Uterus (tissue), 2 donors: Measurements from ENCODE around the gene KIF2A.

Experiments used
- POLR2A ChIP-seq, 2 donors: fragments of 450-650 bp; IDR thresholded peaks; one replicate each; pipeline ENCODE4 v1.6.1; 2016; ENCODE audit warnings: antibody characterized with exemption in 2 of 2, mild to moderate bottlenecking in 1 of 2, moderate library complexity in 1 of 2
- TF ChIP-seq, protein P1 (sequence below), 4 experiments: fragments of 200-600 bp in 2 of 4; fragments of 450-650 bp in 2 of 4; sonication (generic) in 2 of 4; IDR thresholded peaks; one replicate each; pipeline ENCODE4 v1.5.1; 2016 to 2019; ENCODE audit warnings: antibody characterized with exemption in 4 of 4, mild to moderate bottlenecking in 2 of 4, moderate library complexity in 1 of 4

DNA sequence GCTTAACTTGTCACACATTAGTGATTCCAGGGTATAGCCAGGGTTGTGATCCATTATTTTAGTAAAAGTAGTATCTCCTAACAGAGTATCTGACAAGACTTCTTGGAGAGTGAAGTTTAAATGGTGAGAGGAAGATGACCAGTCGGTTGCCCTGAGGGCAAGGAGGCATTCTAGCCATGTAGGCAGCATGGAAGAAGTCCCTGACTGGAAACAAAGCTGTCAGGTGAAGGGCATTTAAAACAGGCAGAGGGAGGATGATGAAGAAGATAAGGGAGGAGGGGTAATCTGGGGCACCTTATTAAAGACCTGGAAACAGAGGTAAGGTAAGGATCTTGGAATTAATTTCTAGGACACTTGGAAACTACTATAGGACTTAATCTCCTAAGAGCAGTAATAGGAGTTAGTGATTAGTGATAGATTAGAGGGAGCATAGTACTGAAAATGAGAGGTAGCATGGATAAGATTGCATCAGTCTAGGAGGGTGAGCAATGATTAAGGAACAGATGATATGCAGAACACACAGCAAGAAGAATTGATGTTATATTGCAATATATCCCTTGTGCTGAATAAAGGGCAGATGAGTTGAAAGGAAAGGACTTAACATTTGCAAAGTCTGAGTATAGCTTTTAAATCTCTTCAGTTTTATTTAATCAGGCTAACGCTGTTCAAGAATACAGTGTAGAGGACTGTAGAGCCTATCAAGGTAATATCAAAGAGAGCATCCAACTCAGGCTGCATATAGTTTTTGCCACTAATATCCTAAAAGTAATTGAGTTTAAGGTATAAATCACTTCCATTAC lies 9.6 kb downstream of the KIF2A start:
- TF ChIP-seq, protein P1, sequence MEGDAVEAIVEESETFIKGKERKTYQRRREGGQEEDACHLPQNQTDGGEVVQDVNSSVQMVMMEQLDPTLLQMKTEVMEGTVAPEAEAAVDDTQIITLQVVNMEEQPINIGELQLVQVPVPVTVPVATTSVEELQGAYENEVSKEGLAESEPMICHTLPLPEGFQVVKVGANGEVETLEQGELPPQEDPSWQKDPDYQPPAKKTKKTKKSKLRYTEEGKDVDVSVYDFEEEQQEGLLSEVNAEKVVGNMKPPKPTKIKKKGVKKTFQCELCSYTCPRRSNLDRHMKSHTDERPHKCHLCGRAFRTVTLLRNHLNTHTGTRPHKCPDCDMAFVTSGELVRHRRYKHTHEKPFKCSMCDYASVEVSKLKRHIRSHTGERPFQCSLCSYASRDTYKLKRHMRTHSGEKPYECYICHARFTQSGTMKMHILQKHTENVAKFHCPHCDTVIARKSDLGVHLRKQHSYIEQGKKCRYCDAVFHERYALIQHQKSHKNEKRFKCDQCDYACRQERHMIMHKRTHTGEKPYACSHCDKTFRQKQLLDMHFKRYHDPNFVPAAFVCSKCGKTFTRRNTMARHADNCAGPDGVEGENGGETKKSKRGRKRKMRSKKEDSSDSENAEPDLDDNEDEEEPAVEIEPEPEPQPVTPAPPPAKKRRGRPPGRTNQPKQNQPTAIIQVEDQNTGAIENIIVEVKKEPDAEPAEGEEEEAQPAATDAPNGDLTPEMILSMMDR (IDR thresholded peaks at IDR 0.05): no peak
- no peak for TF ChIP-seq POLR2A (IDR thresholded peaks at IDR 0.05)
